Midbrain (tissue), 1 donor: ENCODE results near the gene TUBGCP3.

Experiments
- DNase-seq: peaks from one replicate; lab custom pipeline; 2025; lab: John Stamatoyannopoulos, UW

Gene TUBGCP3

DNA sequence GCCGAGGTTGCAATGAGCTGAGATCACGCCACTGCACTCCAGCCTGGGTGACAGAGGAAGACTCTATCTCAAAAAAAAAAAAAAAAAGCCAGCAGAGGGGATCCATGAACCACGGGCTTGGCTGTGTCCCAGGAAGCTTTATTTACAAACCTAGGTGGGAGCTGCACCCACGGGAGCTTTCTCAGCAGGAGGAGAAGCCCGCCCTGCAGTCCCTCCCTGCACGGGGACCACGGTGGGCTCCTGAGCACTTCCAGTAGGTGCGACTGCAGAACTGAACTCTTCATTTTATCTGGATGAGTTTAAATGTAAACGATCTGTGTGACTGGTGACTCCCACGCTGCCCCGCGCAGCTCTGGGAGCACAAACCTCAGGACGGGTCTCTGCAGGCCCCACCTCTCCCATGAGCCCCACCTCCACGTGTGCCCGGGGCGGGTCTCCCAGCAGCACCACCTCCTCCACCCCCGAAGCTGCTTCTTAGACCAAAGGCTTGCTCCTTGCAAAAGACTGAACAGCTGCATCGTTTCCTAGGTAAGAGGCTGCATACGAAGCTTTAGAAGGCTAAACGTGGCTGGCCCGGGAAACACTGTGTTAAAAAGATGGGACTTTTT is 145.4 kb downstream of the TUBGCP3 start:
- DNase-seq: no peak

GRCh38 chr13:112441779-112442310 is 146.1 kb downstream of the TUBGCP3 start:
- DNase-seq: no peak

DNA sequence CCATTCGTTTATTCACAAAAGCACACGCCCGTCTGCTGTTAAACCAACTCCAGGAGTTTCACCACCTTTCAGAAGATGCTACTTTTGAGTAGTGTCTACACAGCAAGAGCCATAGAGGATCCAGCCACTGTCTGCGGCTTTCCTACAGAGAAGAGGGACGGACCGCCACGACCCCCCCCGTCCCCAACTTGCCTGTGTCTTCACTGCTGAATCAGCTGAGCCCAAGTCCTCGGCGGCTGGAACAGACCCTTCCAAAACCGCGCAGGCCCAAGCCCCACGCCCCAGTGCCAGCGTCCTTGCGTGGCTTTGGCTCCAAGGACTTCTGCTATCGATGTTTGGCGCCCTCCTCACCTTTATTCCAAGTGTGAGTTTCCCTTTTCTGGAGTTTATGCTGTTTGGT is 146.7 kb downstream of the TUBGCP3 start:
- no peak for DNase-seq

DNA sequence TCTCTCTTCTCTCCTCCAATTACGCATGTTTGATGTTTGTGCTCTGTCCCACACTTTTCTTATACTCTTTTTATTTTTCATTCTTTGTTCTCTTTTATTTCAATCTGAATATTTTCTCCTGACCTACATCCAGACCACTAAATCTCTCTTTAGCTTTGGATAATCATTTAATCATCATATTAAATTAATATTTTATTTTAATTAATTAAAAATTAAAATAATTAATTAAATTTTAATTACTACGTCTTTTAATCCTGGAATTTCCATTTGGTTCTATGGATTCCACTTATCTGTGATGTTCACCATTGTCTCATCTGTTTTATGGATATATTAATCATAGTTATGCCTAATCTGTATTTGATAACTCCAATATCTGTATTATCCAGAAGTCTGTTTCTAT is 149.4 kb downstream of the TUBGCP3 start:
- no peak for DNase-seq

GRCh38 chr13:112438094-112438493 is 149.9 kb downstream of the TUBGCP3 start:
- no peak for DNase-seq

DNA sequence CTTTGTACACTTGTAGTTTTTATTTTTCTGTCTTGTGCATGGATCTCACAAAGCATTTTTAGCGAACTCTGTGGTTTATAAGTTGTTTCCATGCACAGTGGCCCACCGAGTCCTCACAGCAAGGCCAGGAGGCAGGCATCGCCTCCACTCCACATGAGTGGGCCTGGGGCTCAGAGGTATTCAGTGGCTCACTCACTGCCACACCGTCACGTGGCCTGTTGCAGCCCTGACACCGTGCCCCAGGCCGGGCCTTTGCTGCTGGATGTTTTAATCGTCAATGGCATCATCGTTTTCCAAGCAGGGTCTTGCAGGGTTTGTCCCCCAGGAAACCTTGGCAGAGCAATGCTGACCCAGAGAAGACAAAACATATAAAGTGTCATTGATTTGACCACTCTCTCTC is 152.0 kb downstream of the TUBGCP3 start:
- no peak for DNase-seq
